Measurements from ENCODE around the gene FOXR1. TPM values are rescaled to one million over a fixed set of nuclear protein-coding genes. Genes with fewer than 3 reads are reported as not detected.

FOXR1 gene
- total and polyA plus RNA-seq, 2 of the 8 experiments (the other 6 are each of a cell fraction or from before 2014, with no cell fraction given): not detected

DNA sequence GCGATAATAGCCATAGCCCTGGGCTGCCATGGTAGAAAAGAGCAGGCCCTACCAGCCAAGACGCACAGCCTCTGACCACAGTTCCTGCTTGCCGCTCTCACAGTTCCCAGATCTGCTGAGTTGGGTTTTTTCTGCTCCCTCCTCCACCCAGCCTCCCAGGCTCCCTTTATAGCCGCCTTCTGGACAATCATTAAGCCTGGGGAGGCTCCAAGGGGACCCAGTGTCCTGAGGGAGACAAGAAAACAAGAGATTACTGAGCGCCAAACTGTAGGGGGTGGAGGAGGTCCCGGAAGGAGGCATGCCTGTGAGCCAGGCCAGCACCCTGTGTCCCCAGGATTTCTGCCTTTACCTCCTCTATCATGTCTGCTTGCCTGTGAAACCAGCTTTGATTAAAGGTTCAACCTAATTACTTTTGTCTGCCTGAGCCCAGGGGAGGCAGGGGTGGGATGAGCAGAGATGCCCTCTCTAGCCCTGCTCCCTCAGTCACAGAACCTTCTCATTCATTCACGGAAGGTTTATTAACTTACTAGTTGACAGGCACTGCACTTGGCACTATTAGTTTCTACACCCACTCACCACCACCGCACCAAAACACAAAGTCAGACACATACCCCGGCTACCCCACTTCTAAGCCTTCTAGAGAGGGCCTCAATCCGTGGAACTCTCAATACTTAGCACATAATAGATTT, 57.9 kb downstream of the FOXR1 start:
- H3K4me1 ChIP-seq (replicated peaks in 1 of 4; ENCODE audit: control insufficient read depth in 3 of 4, insufficient read depth in 4 of 4, low read length in 3 of 4): peaks cover 6 to 13% (median 10%) of the 10 kb centered on the region in 4 experiments
- no peak for FAIRE-seq
- H3K79me1 ChIP-seq (ENCODE audit: low read depth, low read length): peaks cover 15% of the 10 kb centered on the region
- H3K23ac ChIP-seq (ENCODE audit: insufficient read length): no peak overlapping the region
- no peak overlapping the region for H4K8ac ChIP-seq (ENCODE audit: extremely low read depth, insufficient read depth, low read length)
- no peak for DNase-seq (ENCODE audit: low read depth in 1 of 2, low spot score in 2 of 2)
- no peaks in the 10 kb centered on the region for H3K27me3 ChIP-seq (replicated peaks in 1 of 4; ENCODE audit: control insufficient read depth in 3 of 4, extremely low read depth in 1 of 4, insufficient read depth in 3 of 4, low read length in 3 of 4)
- 0 out of 2 replicates have a peak, but pooled peaks have one; percentile 11 for TF ChIP-seq MAFK (IDR thresholded peaks at IDR 0.05; ENCODE audit: low read depth, low read length)
- no peak for TF ChIP-seq SIX5 (IDR thresholded peaks at IDR 0.05; ENCODE audit: low read depth, low read length)
- H3K27ac ChIP-seq (ENCODE audit: low read depth, low read length): no peak overlapping the region
- H3K4me2 ChIP-seq (ENCODE audit: insufficient read depth in 1 of 2, low read depth in 2 of 2, low read length in 2 of 2): peak overlapping the region; percentile 81 to 82
- no peak overlapping the region for H2BK15ac ChIP-seq (ENCODE audit: low read length)
- H4K91ac ChIP-seq (replicated peaks; ENCODE audit: insufficient read length, low read length): no peak overlapping the region
- ChIA-PET POLR2A (ENCODE audit: partially characterized antibody) (interaction anchor here (0.9 to 9.7 kb wide), 10 partner anchors 12 to 73 kb away, joined by 3 to 224 read pairs (median 5); partner anchors contain the start of genes DPAGT1, HYOU1, RPS25 and TRAPPC4), CTCF (ENCODE audit: partially characterized antibody) (interaction anchor here (1.1 to 3.1 kb wide), 4 partner anchors 11 to 38 kb away, joined by 3 to 12 read pairs (median 4); partner anchors contain the start of genes RPS25, TRAPPC4 and VPS11)
- no peaks in the 10 kb centered on the region for H3K9me3 ChIP-seq (ENCODE audit: insufficient read depth in 2 of 2, low read depth in 1 of 2, low read length in 1 of 2)
- no peak overlapping the region for H2BK12ac ChIP-seq (ENCODE audit: low read depth, low read length)
- no peak overlapping the region for H3K4ac ChIP-seq (replicated peaks; ENCODE audit: insufficient read length, low read depth, low read length)
- H3K56ac ChIP-seq (replicated peaks; ENCODE audit: insufficient read length, low read depth, low read length): peak overlapping the region; percentile 22
- 61% methylated on average over 10 of the region's 10 CpGs; no CpG with 5 or more reads in 1 of the 2 experiments for WGBS, 2 experiments (ENCODE audit: extremely low coverage in 1 of 2, insufficient coverage in 1 of 2, insufficient read length in 1 of 2, insufficient replicate concordance in 2 of 2, low coverage in 1 of 2, low lambda C conversion rate in 2 of 2, missing lambda C conversion rate in 1 of 2)
- peaks cover 6 to 41% (median 19%) of the 10 kb centered on the region in 4 experiments for H3K36me3 ChIP-seq (ENCODE audit: control insufficient read depth in 2 of 4, insufficient read depth in 4 of 4, low read length in 3 of 4)
- peaks cover 7% of the 10 kb centered on the region; the same call in 1 of the 2 replicates for H3K23me2 ChIP-seq (ENCODE audit: low read depth, low read length)
- H3K4me3 ChIP-seq (ENCODE audit: extremely low read depth in 1 of 4, insufficient read depth in 2 of 4, low read depth in 3 of 4, low read length in 4 of 4): peak overlapping the region; percentile 64 to 84 (median 74); a peak in 7 of 8 replicates
- H2AFZ ChIP-seq (ENCODE audit: low read length): no peak overlapping the region
- H3K79me2 ChIP-seq (ENCODE audit: control insufficient read depth in 1 of 2, insufficient read depth in 2 of 2, low read length in 2 of 2): peaks cover 0 to 19% of the 10 kb centered on the region in 2 experiments; a peak in 1 of 4 replicates
- H2BK5ac ChIP-seq (ENCODE audit: low read depth, low read length): 0 out of 2 replicates have a peak overlapping the region, but pooled peaks have one; percentile 35
- no peak overlapping the region for H4K5ac ChIP-seq (ENCODE audit: insufficient read length, low read depth, low read length)
- H3K9ac ChIP-seq (replicated peaks in 1 of 4; ENCODE audit: extremely low read depth in 1 of 4, low read depth in 3 of 4, low read length in 3 of 4): peak overlapping the region in 3 of 4 experiments; percentile 24 to 93 (median 91); a peak in 5 of 7 replicates
- peaks cover 3 to 13% of the 10 kb centered on the region in 2 experiments for H4K20me1 ChIP-seq (replicated peaks in 1 of 2; ENCODE audit: control insufficient read depth in 1 of 2, insufficient read depth in 2 of 2, low read length in 2 of 2)
- no peak overlapping the region for H2BK20ac ChIP-seq (ENCODE audit: low read length)
- no peak overlapping the region for H2AK5ac ChIP-seq (ENCODE audit: low read depth, low read length)
- H3K14ac ChIP-seq (ENCODE audit: insufficient read length): no peak overlapping the region
- H3K18ac ChIP-seq (ENCODE audit: extremely low read depth, low read length): no peak overlapping the region
- H2BK120ac ChIP-seq (replicated peaks; ENCODE audit: low read depth, low read length): no peak overlapping the region

Measured in H1 (cell line).